Neural cell (in vitro differentiated cells): ENCODE measurements around the gene DNAAF1.

Source experiments
- CTCF ChIP-seq: fragments of 450-650 bp; IDR thresholded peaks from 2 replicates; pipeline ENCODE4 v1.5.1; 2014; ENCODE audit warnings: antibody characterized with exemption, mild to moderate bottlenecking, moderate library complexity; ENCODE audit not compliant: poor library complexity, severe bottlenecking
- EP300 ChIP-seq: fragments of 450-650 bp; conservative IDR thresholded peaks from 2 replicates; pipeline ENCODE4 v1.6.1; 2014; ENCODE audit warnings: antibody characterized with exemption, mild to moderate bottlenecking, moderate library complexity; ENCODE audit not compliant: poor library complexity, severe bottlenecking
- SMC3 ChIP-seq: fragments of 450-650 bp; conservative IDR thresholded peaks from 2 replicates; pipeline ENCODE4 v1.6.1; 2014; ENCODE audit warnings: antibody characterized with exemption, mild to moderate bottlenecking, moderate library complexity; ENCODE audit not compliant: poor library complexity

GRCh38 chr16:84159800-84160199 lies 14.7 kb downstream of the DNAAF1 start:
- TF ChIP-seq CTCF = no peak
- no peak for TF ChIP-seq EP300
- TF ChIP-seq SMC3 = no peak
